Testis (tissue), 3 donors: ENCODE measurements around the gene CHTF18. TPM values are rescaled to one million over a fixed set of nuclear protein-coding genes. Genes with fewer than 3 reads are reported as not detected.

Experiments used
- DNase-seq: peaks from one replicate; pipeline ENCODE4 v3.0.0-alpha.2; 2019
- H3K27ac ChIP-seq, 2 donors: fragments of 200-600 bp; sonication (generic); one replicate each; pipeline ENCODE4 v1.5.1; 2019
- H3K27me3 ChIP-seq: fragments of 200-600 bp; sonication (generic); one replicate; pipeline ENCODE4 v1.5.1; 2019
- H3K36me3 ChIP-seq: fragments of 200-600 bp; sonication (generic); one replicate; pipeline ENCODE4 v1.5.1; 2017; ENCODE audit warnings: low read depth; ENCODE audit errors: missing control alignments
- H3K4me1 ChIP-seq: fragments of 200-600 bp; sonication (generic); one replicate; pipeline ENCODE4 v1.5.1; 2019
- H3K4me3 ChIP-seq, 2 donors: fragments of 200-600 bp; sonication (generic); one replicate each; pipeline ENCODE4 v1.5.1; 2017 to 2019
- H3K9me3 ChIP-seq: fragments of 200-600 bp; sonication (generic); one replicate; pipeline ENCODE4 v1.5.1; 2017
- POLR2A ChIP-seq: fragments of 450-650 bp; IDR thresholded peaks from one replicate; pipeline ENCODE4 v1.6.1; 2017; ENCODE audit warnings: antibody characterized with exemption, mild to moderate bottlenecking, moderate library complexity
- whole genome bisulfite sequencing, 2 donors: methylation state at CpG; one replicate each; pipeline ENCODE4 v1.1.5; 2018; 5-methylcytosine and 5-hydroxymethylcytosine counted together
- intact Hi-C: fragments of 100-400 bp; cut with DNase I; formaldehyde crosslinking; loops from one replicate; pipeline ENCODE4 v1.15.1; 2023; ENCODE audit warnings: low total_unique reads
- microRNA counts, 2 donors: library from miRNA; unstranded; fragments of <30 nt; microRNA quantifications; one replicate each; lab custom pipeline; 2016
- microRNA-seq, 2 donors: library from miRNA; unstranded; fragments of <30 nt; microRNA quantifications; one replicate each; pipeline ENCODE4, GENCODE V29; 2016; ENCODE audit warnings: borderline number of aligned reads in 2 of 2, borderline replicate concordance in 1 of 2
- polyA plus RNA-seq: library from polyadenylated mRNA; stranded (reverse); fragments of 350-450 nt; fragmentation: Illumina TruSeq; extraction: RNeasy Lipid Tissue Mini Kit (QIAGEN cat#74804); gene quantifications from one replicate; pipeline ENCODE4 v1.2.3, GENCODE V29; 2014; ENCODE audit warnings: low read depth, low replicate concordance; ENCODE audit not compliant: insufficient read depth
- small RNA-seq, 2 donors: library from RNA; depleted of rRNA; stranded (forward); fragments of <200 nt; gene quantifications; one replicate each; pipeline ENCODE3, GENCODE V24; 2016
- total RNA-seq, 2 donors: library from RNA; depleted of rRNA; stranded (reverse); fragments of >200 nt; gene quantifications; one replicate each; pipeline ENCODE4 v1.2.3, GENCODE V29; 2016
- TF ChIP-seq, protein P1 (sequence below), 3 experiments: fragments of 450-650 bp in 2 of 3; fragments of 200-600 bp in 1 of 3; sonication (generic) in 1 of 3; IDR thresholded peaks; one replicate each; pipeline ENCODE4 v1.5.1; 2016 to 2019; ENCODE audit warnings: antibody characterized with exemption in 3 of 3, mild to moderate bottlenecking in 2 of 3, moderate library complexity in 1 of 3

The CHTF18 gene
- total and polyA plus RNA-seq, 3 donors from 2014 or later, result 32.5 to 95.0 (median 90.6) TPM

DNA sequence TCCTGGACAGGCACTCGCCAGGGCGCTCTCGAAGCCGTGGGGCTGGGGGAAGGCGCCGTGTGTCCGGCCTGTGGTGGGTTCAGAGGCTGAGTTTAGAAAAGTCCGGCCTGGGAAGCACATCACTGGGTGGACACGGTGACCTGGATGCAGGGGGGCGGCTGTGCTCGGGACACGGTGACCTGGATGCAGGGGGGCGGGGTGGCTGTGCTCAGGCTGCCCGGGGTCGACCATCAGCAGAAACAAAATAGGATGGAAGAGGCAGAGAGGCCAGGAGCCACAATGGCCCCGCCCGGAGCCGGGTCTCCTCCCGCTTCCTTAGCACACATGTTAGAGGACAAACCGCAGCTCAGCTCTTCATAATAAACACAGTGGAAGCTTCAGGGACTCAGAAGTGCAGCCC lies 55.4 kb downstream of the CHTF18 start:
- Histone ChIP-seq H3K36me3 (no peaks in the 10 kb centered on the region), H3K4me3 (no peak overlapping the region), H3K4me1 (no peaks in the 10 kb centered on the region), H3K27ac (no peak overlapping the region), H3K9me3 (no peaks in the 10 kb centered on the region), H3K27me3 (no peaks in the 10 kb centered on the region)
- TF ChIP-seq, protein P1, sequence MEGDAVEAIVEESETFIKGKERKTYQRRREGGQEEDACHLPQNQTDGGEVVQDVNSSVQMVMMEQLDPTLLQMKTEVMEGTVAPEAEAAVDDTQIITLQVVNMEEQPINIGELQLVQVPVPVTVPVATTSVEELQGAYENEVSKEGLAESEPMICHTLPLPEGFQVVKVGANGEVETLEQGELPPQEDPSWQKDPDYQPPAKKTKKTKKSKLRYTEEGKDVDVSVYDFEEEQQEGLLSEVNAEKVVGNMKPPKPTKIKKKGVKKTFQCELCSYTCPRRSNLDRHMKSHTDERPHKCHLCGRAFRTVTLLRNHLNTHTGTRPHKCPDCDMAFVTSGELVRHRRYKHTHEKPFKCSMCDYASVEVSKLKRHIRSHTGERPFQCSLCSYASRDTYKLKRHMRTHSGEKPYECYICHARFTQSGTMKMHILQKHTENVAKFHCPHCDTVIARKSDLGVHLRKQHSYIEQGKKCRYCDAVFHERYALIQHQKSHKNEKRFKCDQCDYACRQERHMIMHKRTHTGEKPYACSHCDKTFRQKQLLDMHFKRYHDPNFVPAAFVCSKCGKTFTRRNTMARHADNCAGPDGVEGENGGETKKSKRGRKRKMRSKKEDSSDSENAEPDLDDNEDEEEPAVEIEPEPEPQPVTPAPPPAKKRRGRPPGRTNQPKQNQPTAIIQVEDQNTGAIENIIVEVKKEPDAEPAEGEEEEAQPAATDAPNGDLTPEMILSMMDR (IDR thresholded peaks at IDR 0.05), result no peak
- TF ChIP-seq POLR2A, result no peak
- DNase-seq, result no peak
- 88 to 93% methylated on average over 20 of the region's 20 CpGs for WGBS, 2 donors
- intact Hi-C loops, result no loop called here

DNA sequence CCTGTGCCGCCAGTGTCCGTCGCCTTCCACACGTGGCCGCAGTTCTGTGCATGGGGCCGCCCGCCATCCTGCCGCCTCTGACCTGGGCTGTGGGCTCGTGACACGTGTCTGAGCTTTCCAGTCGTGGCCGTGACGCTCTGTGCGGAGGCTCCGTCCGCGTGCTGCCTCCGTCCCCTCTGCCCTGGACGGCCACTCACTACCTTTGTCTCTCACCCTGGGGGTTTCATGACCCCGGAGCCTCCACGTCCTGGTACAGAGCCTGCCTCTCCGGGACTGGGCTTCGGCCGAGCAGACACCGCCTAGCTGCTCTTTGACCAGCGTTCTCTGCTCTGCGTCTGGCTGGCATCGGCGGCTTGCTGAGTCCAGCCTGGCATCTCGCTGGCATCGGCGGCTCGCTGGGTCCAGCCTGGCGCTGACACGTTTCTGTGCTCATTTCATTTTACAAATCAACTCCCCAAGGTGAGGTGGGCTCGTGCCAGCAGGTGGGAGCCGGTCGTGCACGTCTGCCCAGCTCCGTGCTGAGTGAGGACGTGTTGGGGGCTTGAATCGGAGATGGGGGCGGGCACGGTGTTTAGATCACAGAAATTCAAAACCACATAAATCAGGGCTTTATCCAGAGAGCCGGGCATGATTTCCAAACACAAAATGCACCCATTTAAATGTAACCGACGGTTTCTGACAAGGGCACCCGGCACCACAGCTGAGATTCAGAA lies 56.4 kb downstream of the CHTF18 start:
- intact Hi-C loops, result no loop called here
- H3K36me3 ChIP-seq, result no peaks in the 10 kb centered on the region
- H3K4me1 ChIP-seq, result no peaks in the 10 kb centered on the region
- no peaks in the 10 kb centered on the region for H3K27me3 ChIP-seq
- no peak for DNase-seq
- H3K9me3 ChIP-seq, result no peaks in the 10 kb centered on the region
- no peak overlapping the region for H3K27ac ChIP-seq
- TF ChIP-seq, protein P1 (IDR thresholded peaks at IDR 0.05), result no peak
- no peak for TF ChIP-seq POLR2A
- 92 to 93% methylated on average over 46 to 48 of the region's 48 CpGs for WGBS, 2 donors
- no peak overlapping the region for H3K4me3 ChIP-seq

DNA sequence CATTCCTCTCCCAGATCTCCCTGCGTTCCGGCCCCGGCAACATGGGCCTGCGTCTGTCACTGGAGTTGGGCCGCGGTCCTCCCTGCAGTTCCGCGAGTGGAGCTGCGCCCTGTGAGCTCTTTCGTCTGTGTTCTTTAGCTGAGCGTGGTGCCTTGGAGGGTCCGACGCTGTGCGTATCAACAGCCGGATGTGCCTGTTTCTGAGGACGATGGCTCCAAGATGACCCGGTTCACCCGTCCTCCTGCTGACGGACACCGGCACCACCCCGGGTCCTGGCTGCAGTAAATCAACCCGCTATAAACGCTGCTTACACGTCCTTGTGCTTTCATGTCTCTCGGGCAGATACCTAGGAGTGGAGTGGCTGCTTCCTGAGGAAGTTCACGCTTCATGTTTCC lies 56.9 kb downstream of the CHTF18 start:
- 69 to 72% methylated on average over 21 to 26 of the region's 26 CpGs for WGBS, 2 donors
- intact Hi-C loops, result no loop called here
- no peaks in the 10 kb centered on the region for H3K4me1 ChIP-seq

DNA sequence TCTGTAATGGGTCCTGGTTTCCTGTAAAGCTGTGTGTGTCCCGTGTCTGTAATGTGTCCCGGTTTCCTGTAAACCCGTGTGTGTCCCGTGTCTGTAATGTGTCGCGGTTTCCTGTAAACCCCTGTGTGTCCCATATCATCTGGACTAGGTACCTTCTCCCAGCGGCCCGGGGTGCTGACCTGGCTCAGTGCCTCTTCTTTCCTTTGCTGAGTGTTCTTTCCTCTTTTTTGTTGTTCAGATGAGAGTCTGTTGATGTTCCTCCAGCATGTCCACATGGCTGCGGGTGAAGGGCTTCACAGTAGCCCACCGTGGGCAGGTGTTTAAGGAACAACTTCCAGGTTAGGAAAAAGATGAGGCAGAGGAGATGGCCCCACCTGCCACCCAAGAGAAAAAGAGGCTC lies 58.7 kb downstream of the CHTF18 start:
- TF ChIP-seq POLR2A, result no peak
- TF ChIP-seq, protein P1 (IDR thresholded peaks at IDR 0.05), result no peak
- intact Hi-C loops, result no loop called here
- H3K27ac ChIP-seq, result no peak overlapping the region
- H3K4me1 ChIP-seq, result no peaks in the 10 kb centered on the region
- 83 to 90% methylated on average over 9 to 10 of the region's 10 CpGs for WGBS, 2 donors
- H3K27me3 ChIP-seq, result no peaks in the 10 kb centered on the region
- H3K4me3 ChIP-seq, result no peak overlapping the region
- H3K36me3 ChIP-seq, result no peaks in the 10 kb centered on the region
- DNase-seq, result no peak
- H3K9me3 ChIP-seq, result no peaks in the 10 kb centered on the region

More for the DNA sequence above, 56.9 kb downstream of the CHTF18 start:
- no peaks in the 10 kb centered on the region for H3K27me3 ChIP-seq
- H3K36me3 ChIP-seq, result no peaks in the 10 kb centered on the region
- no peak for DNase-seq
- no peak overlapping the region for H3K27ac ChIP-seq
- no peaks in the 10 kb centered on the region for H3K9me3 ChIP-seq
- no peak overlapping the region for H3K4me3 ChIP-seq
- TF ChIP-seq POLR2A, result no peak
- TF ChIP-seq, protein P1 (IDR thresholded peaks at IDR 0.05), result no peak

MicroRNAs within 50 kb of the gene (microRNA counts, 767-probe panel; counts per million panel counts)
- 0 to 152 counts per million in 2 donors for microRNA hsa-miR-662 (lab: Ali Mortazavi, UCI)

Small RNA genes within 50 kb of the gene (microRNA-seq; reads per million reads assigned to microRNA genes)
- gene MIR662, result 0 reads per million in 2 donors

Small RNA genes within 50 kb of the gene (small RNA-seq; reads per million reads assigned to genes)
- gene MIR662, result 0 reads per million in 2 donors

Other genes with a start within 250 kb of the CHTF18 start
- 1 to 10 TPM; 5.0 to 7.2 TPM for gene PRR35, start 228.2 kb upstream of the CHTF18 start, total RNA-seq
- gene PRR35, start 228.2 kb upstream of the CHTF18 start, polyA plus RNA-seq, result 1.7 TPM
- 1 to 10 TPM; 4.5 TPM for gene NHLRC4, start 221.6 kb upstream of the CHTF18 start, total RNA-seq
- 3.0 TPM for gene NHLRC4, start 221.6 kb upstream of the CHTF18 start, polyA plus RNA-seq
- 100 to 1,000 TPM in 1 of 2 donors, 10 to 100 TPM in 1; 95.4 to 123 TPM for gene PIGQ, start 218.7 kb upstream of the CHTF18 start, total RNA-seq
- 80.5 TPM for gene PIGQ, start 218.7 kb upstream of the CHTF18 start, polyA plus RNA-seq
- 10 to 100 TPM; 47.9 to 51.2 TPM for gene RAB40C, start 198.6 kb upstream of the CHTF18 start, total RNA-seq
- 27.6 TPM for gene RAB40C, start 198.6 kb upstream of the CHTF18 start, polyA plus RNA-seq
- gene WFIKKN1, start 157.6 kb upstream of the CHTF18 start, total RNA-seq, result 10 to 100 TPM in 1 of 2 donors, 1 to 10 TPM in 1; 3.5 to 10.5 TPM
- 1.1 TPM for gene WFIKKN1, start 157.6 kb upstream of the CHTF18 start, polyA plus RNA-seq
- gene METTL26, start 152.3 kb upstream of the CHTF18 start, total RNA-seq, result 100 to 1,000 TPM; 161 to 185 TPM
- 72.1 TPM for gene METTL26, start 152.3 kb upstream of the CHTF18 start, polyA plus RNA-seq
- 100 to 1,000 TPM in 1 of 2 donors, 10 to 100 TPM in 1; 83.1 to 134 TPM for gene MCRIP2, start 146.8 kb upstream of the CHTF18 start, total RNA-seq
- 78.2 TPM for gene MCRIP2, start 146.8 kb upstream of the CHTF18 start, polyA plus RNA-seq
- 100 to 1,000 TPM; 155 to 195 TPM for gene WDR90, start 139.3 kb upstream of the CHTF18 start, total RNA-seq
- gene WDR90, start 139.3 kb upstream of the CHTF18 start, polyA plus RNA-seq, result 102 TPM
- gene RHOT2, start 120.5 kb upstream of the CHTF18 start, total RNA-seq, result 100 to 1,000 TPM; 157 to 176 TPM
- gene RHOT2, start 120.5 kb upstream of the CHTF18 start, polyA plus RNA-seq, result 77.7 TPM
- gene RHBDL1, start 112.9 kb upstream of the CHTF18 start, total RNA-seq, result 1 to 10 TPM; 8.5 to 9.8 TPM
- 2.1 TPM for gene RHBDL1, start 112.9 kb upstream of the CHTF18 start, polyA plus RNA-seq
- 100 to 1,000 TPM; 126 to 160 TPM for gene STUB1, start 108.2 kb upstream of the CHTF18 start, total RNA-seq
- 93.3 TPM for gene STUB1, start 108.2 kb upstream of the CHTF18 start, polyA plus RNA-seq
- gene JMJD8, start 104.3 kb upstream of the CHTF18 start, total RNA-seq, result 100 to 1,000 TPM in 1 of 2 donors, 10 to 100 TPM in 1; 84.2 to 101 TPM
- gene JMJD8, start 104.3 kb upstream of the CHTF18 start, polyA plus RNA-seq, result 95.5 TPM
- gene WDR24, start 98.2 kb upstream of the CHTF18 start, total RNA-seq, result 10 to 100 TPM; 33.9 to 39.1 TPM
- gene WDR24, start 98.2 kb upstream of the CHTF18 start, polyA plus RNA-seq, result 21.4 TPM
- gene FBXL16, start 82.8 kb upstream of the CHTF18 start, total RNA-seq, result 10 to 100 TPM; 15.8 to 16.1 TPM
- gene FBXL16, start 82.8 kb upstream of the CHTF18 start, polyA plus RNA-seq, result 23.4 TPM
- gene METRN, start 73.5 kb upstream of the CHTF18 start, total RNA-seq, result 10 to 100 TPM; 34.9 to 50.6 TPM
- gene METRN, start 73.5 kb upstream of the CHTF18 start, polyA plus RNA-seq, result 21.0 TPM
- 100 to 1,000 TPM in 1 of 2 donors, 10 to 100 TPM in 1; 81.1 to 108 TPM for gene ANTKMT, start 67.5 kb upstream of the CHTF18 start, total RNA-seq
- gene ANTKMT, start 67.5 kb upstream of the CHTF18 start, polyA plus RNA-seq, result 68.5 TPM
- gene CCDC78, start 62.2 kb upstream of the CHTF18 start, total RNA-seq, result 1 to 10 TPM; 3.2 to 6.1 TPM
- 5.7 TPM for gene CCDC78, start 62.2 kb upstream of the CHTF18 start, polyA plus RNA-seq
- gene HAGHL, start 61.5 kb upstream of the CHTF18 start, total RNA-seq, result 10 to 100 TPM in 1 of 2 donors, 1 to 10 TPM in 1; 9.9 to 13.7 TPM
- 7.2 TPM for gene HAGHL, start 61.5 kb upstream of the CHTF18 start, polyA plus RNA-seq
- 10 to 100 TPM; 58.0 to 59.0 TPM for gene CIAO3, start 47.6 kb upstream of the CHTF18 start, total RNA-seq
- gene CIAO3, start 47.6 kb upstream of the CHTF18 start, polyA plus RNA-seq, result 28.9 TPM
- gene MSLN, start 27.9 kb upstream of the CHTF18 start, total RNA-seq, result 1 to 10 TPM; 1.5 to 2.8 TPM
- gene MSLN, start 27.9 kb upstream of the CHTF18 start, polyA plus RNA-seq, result 18.5 TPM
- gene RPUSD1, start 239 bp upstream of the CHTF18 start, total RNA-seq, result 10 to 100 TPM; 18.6 to 24.0 TPM
- gene RPUSD1, start 239 bp upstream of the CHTF18 start, polyA plus RNA-seq, result 11.4 TPM
- not detected for gene GNG13, start 12.1 kb downstream of the CHTF18 start, total RNA-seq
- gene GNG13, start 12.1 kb downstream of the CHTF18 start, polyA plus RNA-seq, result not detected
- 10 to 100 TPM; 66.6 to 83.4 TPM for gene LMF1, start 182.4 kb downstream of the CHTF18 start, total RNA-seq
- 12.5 TPM for gene LMF1, start 182.4 kb downstream of the CHTF18 start, polyA plus RNA-seq
- 10 to 100 TPM; 11.2 to 19.6 TPM for gene SOX8, start 193.2 kb downstream of the CHTF18 start, total RNA-seq
- 4.3 TPM for gene SOX8, start 193.2 kb downstream of the CHTF18 start, polyA plus RNA-seq